RWPE2 (cell line): Measurements from ENCODE around the gene OR2AG2.
"Not testable (repeated sequence)": the region's sequence is repeated elsewhere in the genome, so short reads cannot be mapped to it uniquely, and the experiment has no call there.

Experiments
- ATAC-seq: fragments of 200-7000 bp; cut with Tn5 transposase; 3 replicates; pipeline ENCODE4 v1.9.1; 2021; ENCODE audit warnings: low read depth
- DNase-seq: peaks from one replicate; pipeline ENCODE4 v3.0.0-alpha.2; 2020; ENCODE audit warnings: low spot score
- H3K27ac ChIP-seq: fragments of 450-650 bp; 2 replicates; pipeline ENCODE4 v1.5.1; 2017; ENCODE audit warnings: mild to moderate bottlenecking; ENCODE audit not compliant: poor library complexity, severe bottlenecking
- H3K27me3 ChIP-seq: fragments of 250-450 bp; sonication (Bioruptor Pico); 2 replicates; pipeline ENCODE4 v1.5.1; 2021; ENCODE audit warnings: mild to moderate bottlenecking, moderate library complexity; ENCODE audit not compliant: insufficient read depth, poor library complexity, severe bottlenecking
- H3K36me3 ChIP-seq: fragments of 250-450 bp; sonication (Bioruptor Pico); 2 replicates; pipeline ENCODE4 v1.5.1; 2020; ENCODE audit warnings: low read depth, mild to moderate bottlenecking, moderate library complexity
- H3K4me1 ChIP-seq: fragments of 250-450 bp; sonication (Bioruptor Pico); 2 replicates; pipeline ENCODE4 v1.5.1; 2021; ENCODE audit warnings: mild to moderate bottlenecking, moderate library complexity; ENCODE audit not compliant: insufficient read depth, poor library complexity, severe bottlenecking
- H3K4me3 ChIP-seq: fragments of 250-450 bp; sonication (Bioruptor Pico); 2 replicates; pipeline ENCODE4 v1.5.1; 2021; ENCODE audit warnings: mild to moderate bottlenecking, moderate library complexity; ENCODE audit not compliant: severe bottlenecking
- H3K9me3 ChIP-seq: fragments of 250-450 bp; sonication (Bioruptor Pico); 2 replicates; pipeline ENCODE4 v1.5.1; 2021; ENCODE audit warnings: mild to moderate bottlenecking, moderate library complexity; ENCODE audit not compliant: severe bottlenecking
- CTCF ChIP-seq: fragments of 450-650 bp; IDR thresholded peaks from one replicate; pipeline ENCODE4 v1.5.1; 2017; ENCODE audit warnings: mild to moderate bottlenecking, moderate library complexity; ENCODE audit not compliant: poor library complexity, severe bottlenecking

The OR2AG2 gene

GRCh38 chr11:6812390-6813005 lies 40.7 kb upstream of the OR2AG2 start:
- no peak for DNase-seq
- no peaks in the 10 kb centered on the region for H3K9me3 ChIP-seq
- no peak overlapping the region for H3K27ac ChIP-seq
- H3K4me1 ChIP-seq, result no peaks in the 10 kb centered on the region
- H3K4me3 ChIP-seq, result no peak overlapping the region
- H3K36me3 ChIP-seq, result no peaks in the 10 kb centered on the region
- peaks cover 2% of the 10 kb centered on the region for H3K27me3 ChIP-seq
- peak; percentile 92 for TF ChIP-seq CTCF
- peak; percentile 61; the same call in 2 of the 3 replicates for ATAC-seq

GRCh38 chr11:6801075-6801474 lies 29.3 kb upstream of the OR2AG2 start:
- H3K9me3 ChIP-seq, H3K4me1 ChIP-seq, DNase-seq, H3K4me3 ChIP-seq, H3K27ac ChIP-seq, ATAC-seq, H3K27me3 ChIP-seq, H3K36me3 ChIP-seq: not testable (repeated sequence)

- TF ChIP-seq CTCF, result no peak
- Histone ChIP-seq H3K4me1 (no peaks in the 10 kb centered on the region), H3K36me3 (no peaks in the 10 kb centered on the region), H3K4me3 (no peak within 1 kb of the TSS), H3K27ac (no peak within 1 kb of the TSS), H3K9me3 (no peaks in the 10 kb centered on the region), H3K27me3 (no peaks in the 10 kb centered on the region)
- DNase-seq, result no peak
- ATAC-seq, result peak; percentile 41; the same call in 1 of the 3 replicates
Observed at GRCh38 chr11:6799402-6799801, 27.6 kb upstream of the OR2AG2 start, which contains the start of gene OR6A2. TSS of gene OR6A2 (minus strand) at chr11:6799689. CDS start at chr11:6795708, 3,981 bp downstream.

GRCh38 chr11:6794639-6795038 lies 22.9 kb upstream of the OR2AG2 start:
- no peaks in the 10 kb centered on the region for H3K9me3 ChIP-seq
- H3K27ac ChIP-seq, result no peak overlapping the region
- no peak for TF ChIP-seq CTCF
- DNase-seq, result no peak
- no peak for ATAC-seq
- H3K4me1 ChIP-seq, result no peaks in the 10 kb centered on the region
- H3K36me3 ChIP-seq, result no peaks in the 10 kb centered on the region
- no peaks in the 10 kb centered on the region for H3K27me3 ChIP-seq
- H3K4me3 ChIP-seq, result no peak overlapping the region

- ATAC-seq, result no peak
- no peak overlapping the region for H3K4me3 ChIP-seq
Observed at GRCh38 chr11:6790546-6790945, 18.8 kb upstream of the OR2AG2 start.

More at GRCh38 chr11:6790546-6790945, 18.8 kb upstream of the OR2AG2 start:
- Histone ChIP-seq H3K36me3 (no peaks in the 10 kb centered on the region), H3K27ac (no peak overlapping the region), H3K27me3 (no peaks in the 10 kb centered on the region), H3K9me3 (no peaks in the 10 kb centered on the region), H3K4me1 (no peaks in the 10 kb centered on the region)
- no peak for TF ChIP-seq CTCF
- DNase-seq, result no peak
